ENCODE results near the gene PDCD1.
"Not testable (repeated sequence)": the region's sequence is repeated elsewhere in the genome, so short reads cannot be mapped to it uniquely, and the experiment has no call there.

The PDCD1 gene

DNA sequence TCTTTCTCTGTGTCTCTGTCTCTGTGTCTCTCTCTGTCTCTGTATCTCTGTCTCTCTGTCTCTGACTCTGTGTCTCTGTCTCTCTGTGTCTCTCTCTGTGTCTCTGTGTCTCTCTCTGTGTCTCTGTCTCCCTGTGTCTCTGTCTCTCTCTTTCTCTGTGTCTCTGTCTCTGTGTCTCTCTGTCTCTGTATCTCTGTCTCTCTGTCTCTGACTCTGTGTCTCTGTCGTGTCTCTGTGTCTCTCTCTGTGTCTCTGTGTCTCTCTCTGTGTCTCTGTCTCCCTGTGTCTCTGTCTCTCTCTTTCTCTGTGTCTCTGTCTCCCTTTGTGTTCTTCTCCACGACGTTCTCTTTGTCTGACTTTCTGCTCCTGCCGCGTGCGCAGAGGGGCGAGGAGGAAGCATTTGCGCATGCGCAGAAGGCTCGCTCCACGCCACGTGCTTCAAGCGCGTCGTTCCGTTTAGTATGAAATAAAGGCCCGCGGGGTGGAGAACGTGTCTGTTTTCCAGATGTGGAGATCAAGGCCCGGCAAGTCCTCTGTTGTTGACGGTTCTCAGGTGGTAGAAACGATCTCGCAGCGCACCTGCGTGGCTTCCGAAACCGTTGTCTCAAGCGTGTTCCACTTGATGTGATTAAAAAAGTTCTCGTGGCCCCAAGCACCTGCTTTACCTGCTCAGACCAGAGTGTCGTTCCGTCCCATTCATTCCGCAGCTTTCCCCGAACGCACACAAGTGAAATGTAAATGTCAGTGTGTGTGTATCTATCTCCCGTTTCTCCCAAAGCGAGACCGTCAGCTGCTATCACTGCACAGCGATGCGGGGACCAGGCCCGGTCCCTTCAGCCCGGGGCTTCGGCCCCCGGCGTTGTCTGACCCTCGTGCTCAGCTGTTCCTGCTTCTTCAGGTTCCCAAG lies 34.9 kb downstream of the PDCD1 start:
- not testable (repeated sequence) for DNase-seq

DNA sequence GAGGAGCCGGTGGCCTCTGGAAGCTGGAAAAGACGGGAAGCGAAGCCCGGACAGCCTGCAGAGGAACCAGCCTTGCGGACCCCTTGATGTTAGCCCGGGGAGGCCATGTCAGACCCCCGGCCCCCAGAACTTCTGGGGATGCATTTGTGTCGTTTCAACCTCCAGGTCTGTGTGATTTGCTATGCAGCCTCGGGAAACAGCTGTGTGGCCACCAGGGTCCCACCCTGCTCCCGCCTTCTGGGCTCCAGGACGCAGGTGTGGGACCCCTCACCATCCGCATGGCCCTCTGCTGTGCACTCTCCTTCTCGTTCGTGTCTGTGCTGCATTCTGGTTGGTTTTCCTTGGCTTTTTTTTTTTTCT lies 36.5 kb downstream of the PDCD1 start:
- no peak for DNase-seq

GRCh38 chr2:241821460-241822263 lies 37.0 kb downstream of the PDCD1 start:
- DNase-seq: no peak

DNA sequence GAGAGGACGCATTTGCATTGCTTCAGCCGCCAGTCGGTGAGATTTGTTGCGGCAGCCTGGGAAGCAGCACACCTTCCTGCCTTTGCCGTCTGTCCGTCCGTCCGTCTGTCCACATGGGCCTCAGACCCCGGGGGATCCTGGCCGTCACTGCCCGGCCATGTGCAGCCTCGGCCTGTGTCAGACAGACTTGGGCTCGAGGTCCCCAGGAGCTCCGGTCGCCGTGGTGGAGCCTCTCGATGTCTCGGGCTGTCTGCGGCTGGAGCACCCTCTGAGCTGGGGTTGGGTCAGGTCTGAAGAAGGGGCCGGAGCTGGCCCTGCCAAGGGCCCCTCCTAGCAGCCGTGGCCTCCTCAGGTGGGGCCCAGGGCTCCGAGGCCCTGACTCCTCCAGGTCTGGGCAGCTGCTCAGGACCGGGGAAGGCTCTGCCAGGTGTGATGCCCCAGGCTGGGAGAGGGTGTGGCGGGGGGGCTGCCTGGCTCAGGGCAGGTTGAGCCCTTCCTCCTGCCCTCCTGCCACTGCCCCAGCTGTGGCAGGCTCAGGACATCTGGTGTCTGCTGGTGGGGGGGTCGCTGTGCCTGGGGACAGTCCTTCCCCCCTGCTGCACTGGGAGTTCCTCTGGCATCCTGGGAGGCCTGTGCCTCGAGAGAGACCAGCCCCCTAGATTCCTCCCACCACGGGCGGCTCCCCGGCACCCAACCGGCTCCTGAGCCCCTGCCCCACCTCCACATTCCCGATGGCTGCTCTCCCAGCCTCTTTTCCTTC lies 37.9 kb downstream of the PDCD1 start:
- DNase-seq: no peak

GRCh38 chr2:241819947-241820624 lies 38.6 kb downstream of the PDCD1 start:
- DNase-seq: not testable (repeated sequence)

DNA sequence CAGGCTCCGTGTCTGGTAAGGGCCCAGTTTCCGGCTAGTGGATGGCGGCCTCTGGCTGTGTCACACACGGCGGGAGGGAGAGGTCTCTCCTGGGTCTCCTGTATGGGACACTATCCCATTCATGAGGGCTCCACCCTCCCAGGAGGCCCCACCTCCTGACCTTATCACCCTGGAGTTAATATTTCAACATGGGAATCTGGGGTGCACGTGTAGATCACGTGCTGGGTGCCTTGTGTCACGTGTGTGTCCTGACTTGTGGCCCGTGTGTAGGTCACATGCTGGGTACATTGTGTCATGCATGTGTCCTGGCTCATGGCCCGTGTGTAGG lies 39.8 kb downstream of the PDCD1 start:
- DNase-seq: no peak

DNA sequence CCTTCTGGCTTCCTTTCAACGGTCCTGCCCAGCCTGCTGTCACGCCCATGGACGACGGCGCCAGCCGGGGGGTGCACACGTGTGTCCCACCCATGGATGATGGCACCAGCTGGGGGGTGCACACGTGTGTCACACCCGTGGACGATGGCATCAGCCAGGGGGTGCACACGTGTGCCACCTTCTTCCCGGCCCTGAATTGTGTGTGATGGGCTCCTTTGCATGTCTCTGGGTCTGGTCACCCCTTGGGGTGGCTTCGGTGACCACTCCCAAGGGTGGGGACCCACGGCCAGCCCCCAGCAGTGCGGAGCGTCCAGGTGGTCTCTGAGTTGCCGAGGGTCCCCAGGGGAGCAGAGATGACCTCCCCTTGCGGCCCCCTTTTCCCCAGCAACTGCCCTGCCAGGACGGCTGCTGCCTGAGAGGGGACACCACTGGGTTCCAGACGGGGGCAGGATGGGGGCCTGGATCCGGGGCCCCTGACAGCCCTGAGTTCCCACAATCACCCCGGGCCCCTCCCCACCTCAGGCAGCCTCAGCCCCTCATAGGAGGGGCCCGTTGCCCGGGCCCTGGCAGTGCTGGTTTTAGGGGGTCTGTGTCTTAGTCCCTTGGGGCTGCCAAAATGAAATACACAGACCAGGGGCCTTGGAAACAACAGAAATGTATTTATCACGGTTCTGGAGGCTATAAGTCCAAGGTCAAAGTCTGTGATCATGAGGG lies 40.3 kb downstream of the PDCD1 start:
- DNase-seq: no peak

GRCh38 chr2:241817821-241818215 lies 40.9 kb downstream of the PDCD1 start:
- DNase-seq: not testable (repeated sequence)

DNA sequence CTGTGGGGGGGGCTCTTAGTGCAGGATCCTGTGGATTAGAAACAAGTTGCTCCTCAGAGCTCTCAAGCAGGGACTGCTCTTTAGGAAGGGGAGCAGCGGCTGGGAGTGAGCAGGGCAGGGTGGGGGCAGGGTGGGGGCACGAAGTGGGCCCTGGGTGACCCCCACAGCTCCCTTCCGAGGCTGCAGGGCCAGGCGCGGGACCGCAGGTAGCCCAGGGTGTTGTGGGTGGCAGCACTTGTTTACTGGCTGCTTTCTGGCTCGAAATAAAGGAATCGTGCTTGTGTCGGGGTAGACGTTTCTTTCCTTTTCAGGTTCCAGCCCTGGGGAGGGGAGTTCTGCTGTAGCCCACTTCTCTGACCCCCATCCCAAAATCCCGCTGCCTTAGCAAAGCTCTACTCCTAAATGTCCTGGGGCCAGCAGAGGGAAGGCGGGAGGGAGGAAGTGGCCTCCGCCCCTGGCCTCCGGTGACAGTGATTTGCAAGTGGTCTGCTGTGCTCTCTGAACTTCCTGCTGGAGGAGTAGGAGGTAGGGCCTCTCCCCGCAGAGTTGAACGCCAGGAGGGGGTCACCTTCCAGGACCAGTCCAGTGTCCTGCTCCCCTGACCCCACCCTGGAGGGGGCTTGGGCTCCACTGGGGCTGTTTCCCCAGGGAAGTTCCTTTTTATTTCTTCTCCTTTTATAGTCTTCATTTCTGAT lies 41.4 kb downstream of the PDCD1 start:
- no peak for DNase-seq

- DNase-seq: no peak
These were observed 42.1 kb downstream of the PDCD1 start for GRCh38 chr2:241816431-241817121.

DNA sequence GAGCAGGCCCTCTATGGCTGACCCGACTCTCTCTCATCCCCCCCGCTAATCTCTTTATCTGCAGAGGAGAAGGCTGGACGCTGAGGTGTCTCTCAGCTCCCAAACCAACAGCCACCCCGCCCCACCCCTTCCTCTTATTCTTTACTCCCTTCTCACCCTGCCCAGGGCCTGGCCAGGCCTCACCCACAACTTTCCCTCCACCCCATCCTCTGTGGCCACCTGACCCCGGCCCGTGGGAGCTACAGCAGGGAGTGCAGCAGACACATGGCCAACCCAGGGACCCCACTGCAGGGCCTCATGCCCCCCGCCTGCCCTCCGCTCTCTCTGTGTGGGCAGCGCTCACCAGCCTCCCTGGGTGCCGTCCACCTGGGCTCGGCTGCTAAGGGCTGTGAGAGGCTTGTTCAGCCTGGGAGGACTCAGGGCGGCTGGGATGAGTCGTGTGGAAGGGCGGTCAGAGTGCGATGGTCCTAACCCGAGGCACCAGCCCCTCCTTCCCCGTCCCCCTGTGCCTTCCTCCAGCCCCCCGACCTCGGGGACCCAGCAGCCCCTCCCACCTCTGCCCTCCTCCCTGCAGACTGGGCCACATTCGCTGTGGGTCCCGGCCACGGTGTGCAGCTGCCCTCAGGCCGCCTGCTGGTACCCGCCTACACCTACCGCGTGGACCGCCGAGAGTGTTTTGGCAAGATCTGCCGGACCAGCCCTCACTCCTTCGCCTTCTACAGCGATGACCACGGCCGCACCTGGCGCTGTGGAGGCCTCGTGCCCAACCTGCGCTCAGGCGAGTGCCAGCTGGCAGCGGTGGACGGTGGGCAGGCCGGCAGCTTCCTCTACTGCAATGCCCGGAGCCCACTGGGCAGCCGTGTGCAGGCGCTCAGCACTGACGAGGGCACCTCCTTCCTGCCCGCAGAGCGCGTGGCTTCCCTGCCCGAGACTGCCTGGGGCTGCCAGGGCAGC lies 42.9 kb downstream of the PDCD1 start:
- DNase-seq: no peak

- no peak for DNase-seq
These were observed 43.8 kb downstream of the PDCD1 start for GRCh38 chr2:241814643-241815476.

DNA sequence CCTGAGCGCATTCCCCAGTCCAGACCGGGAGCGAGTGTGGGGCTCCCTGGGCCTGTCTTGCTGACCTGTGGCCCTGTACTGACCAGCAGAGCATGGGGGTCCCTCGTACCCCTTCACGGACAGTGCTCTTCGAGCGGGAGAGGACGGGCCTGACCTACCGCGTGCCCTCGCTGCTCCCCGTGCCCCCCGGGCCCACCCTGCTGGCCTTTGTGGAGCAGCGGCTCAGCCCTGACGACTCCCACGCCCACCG lies 44.4 kb downstream of the PDCD1 start:
- no peak for DNase-seq

DNA sequence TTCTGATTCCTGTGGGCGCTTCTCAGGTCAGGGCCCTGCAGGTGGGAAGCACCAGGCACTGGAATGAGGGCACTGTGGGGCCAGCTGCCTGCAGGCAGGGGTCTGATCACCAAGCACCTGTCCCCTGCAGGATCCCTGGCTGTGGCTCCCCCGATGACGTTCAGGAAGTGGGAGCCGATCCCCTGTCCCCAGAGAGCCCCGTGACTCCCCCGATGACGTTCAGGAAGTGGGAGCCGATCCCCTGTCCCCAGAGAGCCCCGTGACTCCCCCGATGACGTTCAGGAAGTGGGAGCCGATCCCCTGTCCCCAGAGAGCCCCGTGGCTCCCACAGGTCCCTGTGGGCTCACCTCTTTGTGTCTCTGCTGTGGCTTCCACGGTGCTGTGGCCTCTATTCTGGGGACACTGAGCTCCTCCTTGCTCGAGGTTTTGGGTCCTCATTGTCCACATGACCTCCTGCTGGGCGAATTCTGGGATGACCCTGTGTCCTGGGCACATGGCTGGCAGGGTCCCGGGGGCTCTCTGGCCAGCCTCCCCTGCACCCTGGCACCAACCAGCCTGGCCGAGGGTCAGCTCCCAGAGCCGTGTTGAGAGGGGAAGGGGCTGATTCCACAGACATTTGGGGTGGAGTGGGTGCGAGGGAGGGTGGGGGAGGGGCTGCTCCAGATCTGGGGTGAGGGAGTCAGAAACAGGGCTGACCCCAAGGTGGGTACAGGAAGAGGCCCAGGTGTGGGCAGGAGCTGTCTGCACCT lies 44.9 kb downstream of the PDCD1 start:
- DNase-seq: no peak

GRCh38 chr2:241812730-241813643 lies 45.7 kb downstream of the PDCD1 start:
- DNase-seq: no peak

DNA sequence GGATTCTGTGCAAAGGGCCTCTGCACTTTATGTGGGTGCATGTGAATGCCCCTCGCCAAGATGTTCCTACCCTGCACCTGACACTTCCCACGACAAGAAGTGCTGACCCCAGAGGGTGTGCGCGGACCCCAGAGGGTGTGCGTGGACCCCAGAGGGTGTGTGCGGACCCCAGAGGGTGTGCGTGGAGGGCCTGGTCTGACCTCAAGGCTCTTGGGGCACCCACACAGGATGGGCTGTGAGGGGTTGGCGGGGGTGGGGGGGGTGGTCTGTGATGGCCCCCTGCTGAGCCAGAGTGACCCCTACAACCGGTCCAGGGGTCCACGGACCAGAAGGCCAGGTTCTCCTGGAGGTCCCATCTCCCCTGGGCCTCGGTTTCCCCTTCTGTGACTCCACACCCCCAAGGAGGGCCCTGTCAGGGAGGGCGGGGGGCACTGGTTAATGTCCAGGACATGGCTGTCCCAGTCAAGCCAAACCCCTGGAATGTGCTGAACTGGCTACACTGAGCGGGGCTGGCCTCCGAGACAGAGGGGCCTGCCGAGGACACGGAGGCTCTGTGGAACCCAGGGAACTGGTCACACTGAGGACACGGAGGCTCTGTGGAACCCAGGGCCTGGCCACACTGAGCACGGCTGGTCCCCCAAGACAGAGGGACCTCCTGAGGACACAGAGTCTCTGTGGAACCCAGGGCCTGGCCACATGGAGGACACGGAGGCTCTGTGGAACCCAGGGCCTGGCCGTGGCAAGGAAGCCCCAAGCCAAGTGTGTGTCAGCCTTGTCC lies 46.6 kb downstream of the PDCD1 start:
- no peak for DNase-seq
